H9 (cell line): ENCODE measurements around the gene CLK4. TPM values are rescaled to one million over a fixed set of nuclear protein-coding genes. Genes with fewer than 3 reads are reported as not detected.

Experiments
- DNase-seq: peaks from one replicate; pipeline ENCODE4 v3.0.0-alpha.2; 2017
- H2AFZ ChIP-seq: one replicate; pipeline ENCODE4 v1.6.1; 2013; ENCODE audit warnings: mild to moderate bottlenecking, low read length, control low read depth, moderate library complexity
- H2AK5ac ChIP-seq: 2 replicates; pipeline ENCODE4 v1.6.1; 2013; ENCODE audit warnings: low read length, control low read depth, mixed read lengths; ENCODE audit not compliant: insufficient read length
- H2BK120ac ChIP-seq: one replicate; pipeline ENCODE4 v1.6.1; 2013; ENCODE audit warnings: low read depth, mild to moderate bottlenecking, low read length, control low read depth, inconsistent platforms; ENCODE audit not compliant: poor library complexity, severe bottlenecking
- H2BK12ac ChIP-seq: 2 replicates; pipeline ENCODE4 v1.6.1; 2013; ENCODE audit warnings: low read length, control low read depth, mixed read lengths, low read depth; ENCODE audit not compliant: insufficient read length
- H2BK15ac ChIP-seq: 2 replicates; pipeline ENCODE4 v1.6.1; 2013; ENCODE audit warnings: low read depth, low read length, control low read depth
- H2BK20ac ChIP-seq: one replicate; pipeline ENCODE4 v1.6.1; 2013; ENCODE audit warnings: low read depth, mild to moderate bottlenecking, low read length, control low read depth, inconsistent platforms; ENCODE audit not compliant: poor library complexity, severe bottlenecking
- H2BK5ac ChIP-seq: 2 replicates; pipeline ENCODE4 v1.6.1; 2013; ENCODE audit warnings: low read length, control low read depth, mixed read lengths; ENCODE audit not compliant: insufficient read length
- H3K14ac ChIP-seq: 2 replicates; pipeline ENCODE4 v1.6.1; 2013; ENCODE audit warnings: low read length, control low read depth; ENCODE audit not compliant: insufficient read depth
- H3K18ac ChIP-seq: 2 replicates; pipeline ENCODE4 v1.6.1; 2013; ENCODE audit warnings: low read depth, mild to moderate bottlenecking, mixed read lengths, low read length, control low read depth; ENCODE audit not compliant: insufficient read length
- H3K23ac ChIP-seq: 2 replicates; pipeline ENCODE4 v1.6.1; 2013; ENCODE audit warnings: low read length, control low read depth, mixed read lengths, low read depth; ENCODE audit not compliant: insufficient read length
- H3K23me2 ChIP-seq: 2 replicates; pipeline ENCODE4 v1.6.1; 2013; ENCODE audit warnings: low read depth, mild to moderate bottlenecking, mixed read lengths, low read length, control low read depth; ENCODE audit not compliant: insufficient read length, poor library complexity, severe bottlenecking
- H3K27ac ChIP-seq: 2 replicates; pipeline ENCODE4 v1.5.1; 2013; ENCODE audit warnings: low read length, control low read depth, mixed read lengths, low read depth; ENCODE audit not compliant: insufficient read length
- H3K27me3 ChIP-seq: 2 replicates; pipeline ENCODE4 v1.6.1; 2013; ENCODE audit warnings: low read length, control low read depth, inconsistent platforms; ENCODE audit not compliant: insufficient read depth
- H3K4ac ChIP-seq: 2 replicates; pipeline ENCODE4 v1.6.1; 2013; ENCODE audit warnings: low read depth, mild to moderate bottlenecking, control low read depth, inconsistent platforms, low read length, moderate library complexity
- H3K4me1 ChIP-seq: 2 replicates; pipeline ENCODE4 v1.6.1; 2013; ENCODE audit warnings: low read length, control low read depth, inconsistent platforms; ENCODE audit not compliant: insufficient read depth
- H3K4me2 ChIP-seq: 2 replicates; pipeline ENCODE4 v1.6.1; 2013; ENCODE audit warnings: low read length, control low read depth, mixed read lengths; ENCODE audit not compliant: insufficient read length, insufficient read depth
- H3K56ac ChIP-seq: 2 replicates; pipeline ENCODE4 v1.6.1; 2013; ENCODE audit warnings: low read depth, mild to moderate bottlenecking, mixed read lengths, low read length, control low read depth; ENCODE audit not compliant: insufficient read length
- H3K79me1 ChIP-seq: 2 replicates; pipeline ENCODE4 v1.6.1; 2013; ENCODE audit warnings: low read depth, mild to moderate bottlenecking, moderate library complexity, low read length, control low read depth, inconsistent platforms; ENCODE audit not compliant: insufficient read depth, poor library complexity, severe bottlenecking
- H3K79me2 ChIP-seq: 2 replicates; pipeline ENCODE4 v1.6.1; 2013; ENCODE audit warnings: low read length, control low read depth, inconsistent platforms; ENCODE audit not compliant: insufficient read depth
- H3K9ac ChIP-seq: 2 replicates; pipeline ENCODE4 v1.6.1; 2013; ENCODE audit warnings: low read length, control low read depth, mixed read lengths; ENCODE audit not compliant: insufficient read length; ENCODE audit errors: extremely low read depth
- H3K9me3 ChIP-seq: one replicate; pipeline ENCODE4 v1.6.1; 2013; ENCODE audit warnings: low read depth, low read length, inconsistent platforms; ENCODE audit not compliant: control insufficient read depth
- H3T11ph ChIP-seq: one replicate; pipeline ENCODE4 v1.6.1; 2013; ENCODE audit warnings: mild to moderate bottlenecking, low read length, control low read depth, inconsistent platforms
- H4K20me1 ChIP-seq: one replicate; pipeline ENCODE4 v1.6.1; 2013; ENCODE audit not compliant: control insufficient read depth, insufficient read length, insufficient read depth
- H4K5ac ChIP-seq: 2 replicates; pipeline ENCODE4 v1.6.1; 2013; ENCODE audit warnings: low read depth, mild to moderate bottlenecking, mixed read lengths, low read length, control low read depth; ENCODE audit not compliant: insufficient read length
- H4K8ac ChIP-seq: replicated peaks from 2 replicates; pipeline ENCODE4 v1.6.1; 2013; ENCODE audit warnings: low read length, control low read depth, mixed read lengths, low read depth; ENCODE audit not compliant: insufficient read length
- H4K91ac ChIP-seq: 2 replicates; pipeline ENCODE4 v1.6.1; 2013; ENCODE audit warnings: low read depth, mild to moderate bottlenecking, moderate library complexity, mixed read lengths, low read length, control low read depth; ENCODE audit not compliant: insufficient read length
- H3K27ac Mint-ChIP-seq, 3 experiments: 2 replicates in 2 of 3; 3 replicates in 1 of 3; pipeline ENCODE4 v1.8.0; 2020 to 2021; ENCODE audit warnings: mixed read lengths in 3 of 3, mild to moderate bottlenecking in 1 of 3, moderate library complexity in 1 of 3
- H3K27me3 Mint-ChIP-seq: 2 replicates; pipeline ENCODE4 v1.8.0; 2021; ENCODE audit warnings: low read depth, mild to moderate bottlenecking, moderate library complexity, mixed read lengths
- H3K36me3 Mint-ChIP-seq, 3 experiments: 2 replicates in 2 of 3; 3 replicates in 1 of 3; pipeline ENCODE4 v1.8.0; 2020 to 2021; ENCODE audit warnings: low read depth in 3 of 3, mixed read lengths in 3 of 3; ENCODE audit not compliant: insufficient read depth in 1 of 3
- H3K4me1 Mint-ChIP-seq, 2 experiments: 2 replicates each; pipeline ENCODE4 v1.8.0; 2020; ENCODE audit warnings: mixed read lengths in 2 of 2
- H3K4me3 Mint-ChIP-seq, 2 experiments: 2 replicates in 1 of 2; 3 replicates in 1 of 2; pipeline ENCODE4 v1.8.0; 2020 to 2021; ENCODE audit warnings: mild to moderate bottlenecking in 2 of 2, mixed read lengths in 2 of 2, moderate library complexity in 1 of 2
- H3K9me3 Mint-ChIP-seq, 2 experiments: 2 replicates in 1 of 2; 3 replicates in 1 of 2; pipeline ENCODE4 v1.8.0; 2020; ENCODE audit warnings: mild to moderate bottlenecking in 2 of 2, mixed read lengths in 2 of 2, moderate library complexity in 1 of 2
- WGBS: extraction: QIAGEN DNeasy Blood & Tissue Kit; methylation state at CpG from one replicate; pipeline ENCODE4 v1.1.7; 2013; ENCODE audit warnings: missing lambda C conversion rate, low lambda C conversion rate, mixed read lengths; ENCODE audit not compliant: insufficient read length; ENCODE audit errors: extremely low coverage; 5-methylcytosine and 5-hydroxymethylcytosine counted together
- total RNA-seq: library from RNA; stranded (reverse); gene quantifications from 2 replicates; pipeline ENCODE4 v1.2.1, GENCODE V29; 2021
- TF ChIP-seq, protein P1 (sequence below): fragments of 200-600 bp; sonication (generic); conservative IDR thresholded peaks from 3 replicates; pipeline ENCODE4 v1.8.0; 2021; ENCODE audit warnings: antibody characterized with exemption, mild to moderate bottlenecking

CLK4 gene
- total RNA-seq, 1 experiment from 2014 or later: 12.5 TPM

DNA sequence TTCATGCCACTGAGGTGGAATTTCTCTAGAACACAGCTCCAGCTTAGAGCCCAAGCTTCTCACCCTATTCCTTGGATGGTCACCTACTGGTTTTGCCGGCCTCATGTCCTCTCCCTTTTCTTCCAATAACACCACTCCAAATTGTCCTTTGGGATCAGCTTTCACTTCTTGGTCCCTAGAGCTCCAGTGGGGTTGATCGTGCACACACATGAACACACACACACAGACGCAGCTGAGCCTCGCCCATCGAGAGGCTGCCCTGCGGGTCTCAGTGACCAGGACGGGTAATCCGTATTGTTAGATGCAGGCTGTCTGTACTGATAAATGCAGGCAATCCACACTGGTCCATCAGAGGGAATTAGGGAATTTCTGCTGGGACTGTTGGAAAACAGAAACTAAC is 43.6 kb downstream of the CLK4 start:
- no peak overlapping the region; a peak in 1 of 5 replicates for H3K4me3 Mint-ChIP-seq
- H3K4me1 ChIP-seq: no peaks in the 10 kb centered on the region; the same call in 1 of the 2 replicates
- no peak overlapping the region for H3K27ac ChIP-seq
- H2BK12ac ChIP-seq: no peak overlapping the region
- H3K4ac ChIP-seq: no peak overlapping the region
- no peaks in the 10 kb centered on the region for H3K23me2 ChIP-seq
- H3K9ac ChIP-seq: no peak overlapping the region
- no peak overlapping the region for H3K56ac ChIP-seq
- H3K9me3 ChIP-seq: no peaks in the 10 kb centered on the region
- H2BK15ac ChIP-seq: no peak overlapping the region
- H3K27me3 Mint-ChIP-seq: peaks cover 36% of the 10 kb centered on the region
- H3K79me1 ChIP-seq: no peaks in the 10 kb centered on the region
- H2AK5ac ChIP-seq: no peak overlapping the region
- no peak overlapping the region for H2BK120ac ChIP-seq
- TF ChIP-seq, protein P1, sequence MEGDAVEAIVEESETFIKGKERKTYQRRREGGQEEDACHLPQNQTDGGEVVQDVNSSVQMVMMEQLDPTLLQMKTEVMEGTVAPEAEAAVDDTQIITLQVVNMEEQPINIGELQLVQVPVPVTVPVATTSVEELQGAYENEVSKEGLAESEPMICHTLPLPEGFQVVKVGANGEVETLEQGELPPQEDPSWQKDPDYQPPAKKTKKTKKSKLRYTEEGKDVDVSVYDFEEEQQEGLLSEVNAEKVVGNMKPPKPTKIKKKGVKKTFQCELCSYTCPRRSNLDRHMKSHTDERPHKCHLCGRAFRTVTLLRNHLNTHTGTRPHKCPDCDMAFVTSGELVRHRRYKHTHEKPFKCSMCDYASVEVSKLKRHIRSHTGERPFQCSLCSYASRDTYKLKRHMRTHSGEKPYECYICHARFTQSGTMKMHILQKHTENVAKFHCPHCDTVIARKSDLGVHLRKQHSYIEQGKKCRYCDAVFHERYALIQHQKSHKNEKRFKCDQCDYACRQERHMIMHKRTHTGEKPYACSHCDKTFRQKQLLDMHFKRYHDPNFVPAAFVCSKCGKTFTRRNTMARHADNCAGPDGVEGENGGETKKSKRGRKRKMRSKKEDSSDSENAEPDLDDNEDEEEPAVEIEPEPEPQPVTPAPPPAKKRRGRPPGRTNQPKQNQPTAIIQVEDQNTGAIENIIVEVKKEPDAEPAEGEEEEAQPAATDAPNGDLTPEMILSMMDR: no peak
- H2AFZ ChIP-seq: no peak overlapping the region
- H4K8ac ChIP-seq: no peak overlapping the region
- WGBS: no CpG with 5 or more reads among the region's 8 CpGs
- no peak overlapping the region for H4K91ac ChIP-seq
- no peak overlapping the region for H4K5ac ChIP-seq
- H3K23ac ChIP-seq: no peak overlapping the region
- no peaks in the 10 kb centered on the region for H3K9me3 Mint-ChIP-seq
- no peak overlapping the region for H3K4me2 ChIP-seq
- no peaks in the 10 kb centered on the region for H4K20me1 ChIP-seq
- no peaks in the 10 kb centered on the region for H3K79me2 ChIP-seq
- H3K27ac Mint-ChIP-seq: peak overlapping the region in 1 of 3 experiments; percentile 14; a peak in 1 of 7 replicates
- peaks cover 0 to 5% (median 0%) of the 10 kb centered on the region in 3 experiments; a peak in 2 of 7 replicates for H3K36me3 Mint-ChIP-seq
- DNase-seq: no peak
- no peak overlapping the region for H2BK5ac ChIP-seq
- H3K18ac ChIP-seq: no peak overlapping the region
- H3K27me3 ChIP-seq: no peaks in the 10 kb centered on the region; the same call in 1 of the 2 replicates
- peaks cover 8 to 15% of the 10 kb centered on the region in 2 experiments for H3K4me1 Mint-ChIP-seq
- no peak overlapping the region; the same call in 1 of the 2 replicates for H3K14ac ChIP-seq
- H2BK20ac ChIP-seq: no peak overlapping the region
- H3T11ph ChIP-seq: no peak overlapping the region
